Peyer's patch (tissue), 4 donors: ENCODE measurements around the gene AIDA.

Experiments
- CTCF ChIP-seq, 6 experiments: fragments of 450-650 bp in 4 of 6; fragments of 200-600 bp in 2 of 6; sonication (generic) in 1 of 6; IDR thresholded peaks; one replicate each; pipeline ENCODE4 v1.5.1; 2017 to 2019; ENCODE audit warnings: antibody characterized with exemption in 6 of 6, mild to moderate bottlenecking in 3 of 6, moderate library complexity in 1 of 6
- POLR2A ChIP-seq, 2 donors: fragments of 450-650 bp; IDR thresholded peaks; one replicate each; pipeline ENCODE4 v1.5.1; 2017; ENCODE audit warnings: antibody characterized with exemption in 2 of 2, mild to moderate bottlenecking in 2 of 2, moderate library complexity in 2 of 2

DNA sequence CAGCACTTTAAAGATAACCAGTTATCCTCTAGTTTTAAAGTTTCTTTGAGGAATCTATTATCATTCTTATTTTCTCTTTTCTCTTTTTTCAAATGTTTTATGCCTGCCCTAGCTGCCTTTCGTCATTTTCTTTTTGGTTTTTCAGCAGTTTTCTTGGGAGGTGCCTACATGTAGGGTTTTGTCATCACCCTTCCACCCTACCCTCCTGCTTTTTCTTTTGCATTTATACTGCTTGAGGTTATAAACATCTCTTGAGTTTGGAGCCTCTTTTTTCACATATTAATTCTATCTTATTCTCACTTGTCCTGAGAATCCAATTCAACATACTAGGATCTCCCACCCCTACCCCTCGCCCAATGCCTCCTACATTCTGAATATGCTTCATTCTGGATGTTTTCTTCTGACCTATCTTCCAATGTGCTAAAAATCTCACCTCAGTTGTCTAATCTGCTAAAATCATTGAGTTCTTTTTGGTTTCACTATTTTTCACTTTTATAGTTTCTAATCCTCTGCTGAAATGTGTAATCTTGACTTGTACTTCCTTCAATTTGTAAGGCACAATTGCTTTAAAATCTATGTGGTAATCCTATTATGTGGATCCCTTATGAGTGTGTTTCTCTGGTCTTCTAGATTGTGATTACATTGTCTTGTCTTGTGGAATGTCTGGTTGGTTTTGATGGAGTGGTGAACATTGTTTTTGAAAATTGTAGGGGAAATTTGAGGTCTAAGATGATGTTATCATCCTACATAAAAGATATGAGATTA lies 55.7 kb downstream of the AIDA start:
- no peak for TF ChIP-seq POLR2A (IDR thresholded peaks at IDR 0.05)
- no peak for TF ChIP-seq CTCF (IDR thresholded peaks at IDR 0.05)
